ENCODE data around the gene AGBL1.
"Not testable (repeated sequence)": the region's sequence is repeated elsewhere in the genome, so short reads cannot be mapped to it uniquely, and the experiment has no call there.

The AGBL1 gene

DNA sequence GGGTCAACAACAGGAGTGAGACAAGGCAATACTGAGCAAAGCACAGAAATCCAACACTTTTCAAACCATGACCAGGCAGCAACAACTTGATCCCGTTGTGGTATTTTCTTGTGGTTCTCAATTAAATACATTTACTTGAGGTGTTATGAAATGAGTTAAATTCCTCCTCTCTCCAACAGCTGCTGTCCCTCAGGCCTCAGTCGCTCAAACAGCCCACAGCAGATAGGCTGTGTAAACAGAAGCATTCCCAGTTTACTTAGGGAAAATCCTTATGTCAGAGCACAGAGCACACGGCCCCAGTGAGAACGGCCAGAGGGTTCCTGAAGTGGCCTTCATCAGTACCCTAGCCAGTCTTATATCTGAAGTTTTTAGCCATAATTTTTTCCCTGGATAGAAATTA, 359.9 kb downstream of the AGBL1 start:
- Histone ChIP-seq H3K9ac (ENCODE audit: low read depth, low read length) (no peak overlapping the region), H3K4me1 (ENCODE audit: control insufficient read depth, insufficient read depth, low read length) (no peaks in the 10 kb centered on the region), H3K27me3 (ENCODE audit: control insufficient read depth, insufficient read depth, low read length) (no peaks in the 10 kb centered on the region)

DNA sequence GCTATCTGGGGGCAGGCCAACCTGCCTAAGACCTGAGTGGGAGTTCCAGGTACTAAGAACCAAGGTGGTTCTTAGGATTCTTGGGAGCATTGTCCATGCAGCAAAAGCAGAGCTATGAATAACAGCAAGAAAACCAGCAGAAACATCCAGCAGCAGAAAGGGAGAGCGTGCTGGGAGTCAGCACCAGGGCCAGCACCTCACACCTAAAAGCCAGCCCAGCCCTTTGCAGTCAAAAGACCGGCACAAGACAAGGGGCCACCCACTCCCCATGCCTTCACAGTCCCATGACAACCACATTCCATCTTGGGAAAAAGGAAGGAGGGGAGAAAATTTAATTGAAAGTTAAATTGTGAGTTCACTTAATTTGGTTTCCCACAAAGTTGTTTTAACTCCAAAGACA, 364.9 kb downstream of the AGBL1 start:
- Histone ChIP-seq H3K4me3 (ENCODE audit: low read depth, low read length) (no peak overlapping the region), H3K27me3 (ENCODE audit: control insufficient read depth, insufficient read depth, low read length) (no peaks in the 10 kb centered on the region), H3K4me1 (ENCODE audit: control insufficient read depth, insufficient read depth, low read length) (no peaks in the 10 kb centered on the region), H3K9ac (ENCODE audit: low read depth, low read length) (no peak overlapping the region), H3K9me3 (ENCODE audit: control insufficient read depth, insufficient read depth, low read length) (no peaks in the 10 kb centered on the region), H3K36me3 (ENCODE audit: control insufficient read depth, insufficient read depth, low read length) (no peaks in the 10 kb centered on the region)

More for the DNA sequence above, 359.9 kb downstream of the AGBL1 start:
- H3K9me3 ChIP-seq (ENCODE audit: control insufficient read depth, insufficient read depth, low read length) = no peaks in the 10 kb centered on the region
- no peak overlapping the region for H3K4me3 ChIP-seq (ENCODE audit: low read depth, low read length)
- H3K36me3 ChIP-seq (ENCODE audit: control insufficient read depth, insufficient read depth, low read length) = no peaks in the 10 kb centered on the region

DNA sequence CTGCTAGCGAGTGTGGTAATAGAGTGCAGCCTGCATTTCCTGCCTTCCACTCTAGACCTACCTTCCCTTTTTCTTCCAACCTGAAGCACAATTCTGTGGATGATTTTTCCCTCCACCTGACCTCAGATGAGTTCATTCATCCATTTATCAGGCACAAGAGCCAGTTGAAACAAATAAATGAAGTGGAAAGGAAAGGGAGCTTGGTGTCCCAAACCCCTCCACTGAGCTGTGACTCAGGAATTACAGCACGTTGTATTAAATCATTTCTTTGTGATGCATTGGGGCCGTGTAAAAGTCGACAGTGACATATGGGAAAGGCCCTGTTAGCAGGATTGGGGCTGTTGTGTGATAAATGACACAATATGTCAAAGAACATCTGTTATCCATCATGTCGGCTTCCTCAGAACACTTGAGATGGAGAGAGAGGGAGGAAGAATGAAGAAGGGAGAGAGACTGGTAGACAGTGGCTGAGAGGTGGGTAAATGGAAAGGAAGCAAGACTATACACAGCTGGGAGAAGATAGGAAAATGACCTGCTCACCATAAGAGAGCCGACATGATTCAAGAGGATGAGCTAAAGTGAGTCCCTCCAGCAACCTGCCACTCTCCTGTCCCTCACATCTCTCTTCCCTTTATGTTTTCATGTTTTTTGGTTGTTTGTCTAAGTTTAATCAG, 366.0 kb downstream of the AGBL1 start:
- H3K4me1 ChIP-seq (ENCODE audit: control insufficient read depth, insufficient read depth, low read length) = no peaks in the 10 kb centered on the region
- no peak overlapping the region for H3K4me3 ChIP-seq (ENCODE audit: low read depth, low read length)
- no peaks in the 10 kb centered on the region for H3K36me3 ChIP-seq (ENCODE audit: control insufficient read depth, insufficient read depth, low read length)
- no peak overlapping the region for H3K9ac ChIP-seq (ENCODE audit: low read depth, low read length)
- no peaks in the 10 kb centered on the region for H3K9me3 ChIP-seq (ENCODE audit: control insufficient read depth, insufficient read depth, low read length)
- no peaks in the 10 kb centered on the region for H3K27me3 ChIP-seq (ENCODE audit: control insufficient read depth, insufficient read depth, low read length)

DNA sequence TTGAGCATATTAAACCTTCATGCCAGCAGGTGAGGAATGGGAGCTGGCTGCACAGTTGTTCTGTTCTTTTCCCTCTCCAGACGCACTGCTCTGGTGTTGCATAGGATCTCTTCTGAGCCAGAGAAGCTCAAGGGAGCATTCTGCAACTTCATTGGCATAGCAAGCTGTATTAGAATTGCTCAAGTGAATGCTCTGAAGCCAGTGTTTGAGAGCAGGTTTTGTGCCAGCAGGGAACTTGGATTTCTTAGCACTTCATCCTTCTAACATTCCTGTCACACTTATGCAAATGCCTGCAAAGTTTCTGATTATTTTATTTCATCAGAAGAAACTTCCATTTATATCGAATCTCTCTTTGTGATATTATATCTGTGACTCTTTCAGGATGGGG, 366.6 kb downstream of the AGBL1 start:
- H3K36me3 ChIP-seq (ENCODE audit: control insufficient read depth, insufficient read depth, low read length) = no peaks in the 10 kb centered on the region
- H3K9me3 ChIP-seq (ENCODE audit: control insufficient read depth, insufficient read depth, low read length) = no peaks in the 10 kb centered on the region
- no peak overlapping the region for H3K9ac ChIP-seq (ENCODE audit: low read depth, low read length)
- H3K4me1 ChIP-seq (ENCODE audit: control insufficient read depth, insufficient read depth, low read length) = no peaks in the 10 kb centered on the region
- H3K4me3 ChIP-seq (ENCODE audit: low read depth, low read length) = no peak overlapping the region
- no peaks in the 10 kb centered on the region for H3K27me3 ChIP-seq (ENCODE audit: control insufficient read depth, insufficient read depth, low read length)

DNA sequence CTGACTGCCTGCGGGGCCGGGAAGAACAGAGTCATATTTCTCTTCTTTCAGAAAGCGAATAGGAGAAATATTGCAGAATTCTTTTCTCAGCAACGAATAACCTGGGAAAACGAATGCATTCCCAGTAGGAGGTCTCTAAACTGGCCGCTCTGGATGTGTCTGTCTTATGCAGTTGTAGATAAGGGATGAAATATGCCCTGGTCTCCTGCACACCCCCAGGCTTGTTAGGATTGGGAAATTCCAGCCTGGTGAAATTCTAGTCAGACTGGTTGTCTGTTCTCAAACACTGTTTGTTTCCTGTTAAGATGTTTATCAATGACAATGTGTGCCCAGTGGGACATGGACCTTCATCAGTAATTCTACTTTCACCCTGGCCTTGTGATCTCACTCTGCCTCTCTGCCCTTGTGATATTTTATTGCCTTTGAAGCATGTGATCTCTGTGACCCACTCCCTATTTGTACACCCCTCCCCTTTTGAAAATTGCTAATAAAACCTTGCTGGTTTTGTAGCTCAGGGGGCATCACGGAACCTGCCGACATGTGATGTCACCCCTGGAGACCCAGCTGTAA, 385.9 kb downstream of the AGBL1 start:
- not testable (repeated sequence) for H3K4me1 ChIP-seq (ENCODE audit: control insufficient read depth, insufficient read depth, low read length); H3K4me3 ChIP-seq (ENCODE audit: low read depth, low read length); H3K36me3 ChIP-seq (ENCODE audit: control insufficient read depth, insufficient read depth, low read length); H3K27me3 ChIP-seq (ENCODE audit: control insufficient read depth, insufficient read depth, low read length); H3K9ac ChIP-seq (ENCODE audit: low read depth, low read length); H3K9me3 ChIP-seq (ENCODE audit: control insufficient read depth, insufficient read depth, low read length)

DNA sequence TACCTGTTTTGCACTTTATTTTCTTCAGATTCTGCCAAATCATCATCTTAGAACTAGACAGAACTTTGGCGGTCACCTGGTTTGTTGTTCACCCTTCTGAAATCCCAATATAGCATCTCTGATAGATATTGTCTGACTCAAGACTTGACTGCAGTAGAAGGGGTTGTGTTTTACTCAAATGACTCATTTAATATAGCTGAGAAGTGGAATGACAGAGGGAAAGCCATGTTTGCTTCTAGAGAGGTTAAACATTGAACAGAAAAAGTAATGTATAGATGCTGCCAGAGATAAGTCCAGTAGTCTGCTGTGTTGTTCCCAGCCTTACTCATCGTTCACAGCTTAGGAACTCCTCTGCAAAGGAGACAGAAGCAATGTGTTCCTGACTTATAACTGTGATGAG, 402.0 kb downstream of the AGBL1 start:
- Histone ChIP-seq H3K36me3 (ENCODE audit: control insufficient read depth, insufficient read depth, low read length) (no peaks in the 10 kb centered on the region), H3K27me3 (ENCODE audit: control insufficient read depth, insufficient read depth, low read length) (no peaks in the 10 kb centered on the region), H3K9me3 (ENCODE audit: control insufficient read depth, insufficient read depth, low read length) (no peaks in the 10 kb centered on the region), H3K4me1 (ENCODE audit: control insufficient read depth, insufficient read depth, low read length) (no peaks in the 10 kb centered on the region), H3K9ac (ENCODE audit: low read depth, low read length) (no peak overlapping the region), H3K4me3 (ENCODE audit: low read depth, low read length) (no peak overlapping the region)

DNA sequence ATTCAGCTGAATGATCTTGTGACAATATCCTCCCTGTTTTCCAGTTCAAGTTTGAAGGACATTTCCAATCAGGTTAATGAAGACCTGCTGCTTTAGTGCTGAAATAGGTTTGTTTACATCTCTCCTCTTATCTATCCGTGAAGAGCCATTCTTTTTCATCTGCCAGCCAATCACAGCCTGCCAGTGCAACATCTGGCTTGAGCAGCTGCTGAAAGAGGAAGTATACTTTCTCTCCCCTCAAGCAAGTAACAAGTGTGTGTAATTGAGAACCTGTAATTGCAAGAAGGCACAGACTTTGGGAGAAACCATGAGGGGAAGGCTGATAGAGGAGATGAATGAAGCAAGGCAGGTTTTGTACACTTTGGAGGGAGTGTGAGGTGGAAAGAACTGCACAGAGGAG, 404.3 kb downstream of the AGBL1 start:
- Histone ChIP-seq H3K9ac (ENCODE audit: low read depth, low read length) (no peak overlapping the region), H3K4me3 (ENCODE audit: low read depth, low read length) (no peak overlapping the region), H3K27me3 (ENCODE audit: control insufficient read depth, insufficient read depth, low read length) (no peaks in the 10 kb centered on the region), H3K9me3 (ENCODE audit: control insufficient read depth, insufficient read depth, low read length) (no peaks in the 10 kb centered on the region), H3K36me3 (ENCODE audit: control insufficient read depth, insufficient read depth, low read length) (no peaks in the 10 kb centered on the region), H3K4me1 (ENCODE audit: control insufficient read depth, insufficient read depth, low read length) (no peaks in the 10 kb centered on the region)

DNA sequence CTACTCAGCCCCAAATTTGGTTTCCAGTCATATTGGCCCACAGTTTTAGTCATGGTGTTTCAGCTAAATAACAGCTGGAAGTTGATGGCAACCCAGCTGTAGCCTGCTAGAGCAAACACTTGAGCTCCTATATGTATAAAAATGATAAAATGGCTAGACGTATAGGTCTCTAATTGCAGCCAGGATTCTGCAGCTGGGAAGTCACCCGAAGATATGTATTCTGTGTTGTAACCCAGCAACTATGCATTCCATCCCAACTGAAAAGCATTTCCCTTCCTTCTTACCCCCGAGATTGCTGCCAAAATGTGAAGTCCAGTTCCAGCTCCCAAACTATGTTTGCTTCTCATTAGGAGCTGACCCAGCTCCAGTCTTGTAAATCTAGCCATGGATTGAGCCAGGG, 408.4 kb downstream of the AGBL1 start:
- Histone ChIP-seq H3K36me3 (ENCODE audit: control insufficient read depth, insufficient read depth, low read length) (no peaks in the 10 kb centered on the region), H3K9me3 (ENCODE audit: control insufficient read depth, insufficient read depth, low read length) (no peaks in the 10 kb centered on the region), H3K4me3 (ENCODE audit: low read depth, low read length) (no peak overlapping the region), H3K9ac (ENCODE audit: low read depth, low read length) (no peak overlapping the region), H3K27me3 (ENCODE audit: control insufficient read depth, insufficient read depth, low read length) (no peaks in the 10 kb centered on the region), H3K4me1 (ENCODE audit: control insufficient read depth, insufficient read depth, low read length) (no peaks in the 10 kb centered on the region)

DNA sequence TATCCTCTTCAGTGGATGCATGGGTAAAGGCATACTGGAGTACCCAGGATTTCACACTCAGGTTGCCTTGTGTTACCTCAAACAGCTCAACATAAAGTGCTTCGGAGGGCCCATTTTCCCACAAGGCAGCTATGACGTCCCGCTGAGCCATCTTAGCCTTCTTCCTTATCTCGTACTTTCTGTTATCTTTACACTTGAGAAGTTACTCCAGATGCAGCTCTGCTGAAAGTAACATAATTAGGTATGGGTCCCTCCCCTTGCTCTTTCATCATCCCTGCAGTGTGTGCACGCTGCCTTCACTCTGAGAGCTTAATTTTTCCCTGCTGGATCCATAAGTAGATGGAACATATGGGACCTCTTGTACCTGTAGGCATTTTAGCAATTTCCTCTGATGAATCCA, 410.3 kb downstream of the AGBL1 start:
- Histone ChIP-seq H3K4me3 (ENCODE audit: low read depth, low read length) (no peak overlapping the region), H3K36me3 (ENCODE audit: control insufficient read depth, insufficient read depth, low read length) (no peaks in the 10 kb centered on the region), H3K9ac (ENCODE audit: low read depth, low read length) (no peak overlapping the region), H3K4me1 (ENCODE audit: control insufficient read depth, insufficient read depth, low read length) (no peaks in the 10 kb centered on the region), H3K9me3 (ENCODE audit: control insufficient read depth, insufficient read depth, low read length) (no peaks in the 10 kb centered on the region), H3K27me3 (ENCODE audit: control insufficient read depth, insufficient read depth, low read length) (no peaks in the 10 kb centered on the region)

DNA sequence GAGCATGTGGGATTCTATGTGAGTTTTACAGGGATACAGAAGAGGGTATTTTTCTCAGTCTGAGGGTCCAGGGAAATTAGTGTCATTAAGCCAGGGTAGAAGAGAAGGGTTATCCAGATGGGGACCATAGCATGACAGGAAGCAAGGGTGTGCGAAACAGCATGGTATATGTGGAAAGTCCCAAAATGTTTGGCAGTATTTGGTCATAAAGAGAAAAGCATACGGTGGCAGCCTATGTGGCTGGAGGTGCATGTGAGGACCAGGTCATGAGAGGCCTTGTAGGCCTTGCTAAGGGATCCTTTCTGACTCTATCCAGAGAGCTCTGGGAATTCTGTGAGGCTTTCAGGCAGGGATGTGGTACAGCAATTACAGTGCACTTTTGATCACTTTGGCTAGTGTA, 411.4 kb downstream of the AGBL1 start:
- no peaks in the 10 kb centered on the region for H3K9me3 ChIP-seq (ENCODE audit: control insufficient read depth, insufficient read depth, low read length)

DNA sequence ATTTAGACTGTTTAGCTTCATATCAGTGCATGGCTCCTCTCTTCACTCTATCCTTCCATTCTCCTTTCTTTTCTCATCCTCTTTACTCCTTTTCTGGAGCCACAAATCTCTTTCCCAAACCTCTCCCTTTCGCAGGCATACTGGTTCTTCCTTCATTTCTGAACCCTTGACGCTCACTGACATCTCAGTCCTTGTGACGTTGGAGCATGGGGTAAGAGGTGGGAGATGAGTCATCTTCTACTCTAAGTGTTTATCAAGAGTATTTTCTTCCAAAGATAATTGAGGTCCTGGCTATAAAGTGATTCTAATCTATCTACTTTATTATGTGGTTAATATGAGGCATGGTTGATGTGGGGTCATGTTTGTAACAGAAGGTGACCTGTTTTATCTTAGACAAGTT, 414.2 kb downstream of the AGBL1 start:
- Histone ChIP-seq H3K27me3 (ENCODE audit: control insufficient read depth, insufficient read depth, low read length) (no peaks in the 10 kb centered on the region), H3K36me3 (ENCODE audit: control insufficient read depth, insufficient read depth, low read length) (no peaks in the 10 kb centered on the region), H3K9ac (ENCODE audit: low read depth, low read length) (no peak overlapping the region), H3K9me3 (ENCODE audit: control insufficient read depth, insufficient read depth, low read length) (no peaks in the 10 kb centered on the region), H3K4me3 (ENCODE audit: low read depth, low read length) (no peak overlapping the region), H3K4me1 (ENCODE audit: control insufficient read depth, insufficient read depth, low read length) (no peaks in the 10 kb centered on the region)

More for the DNA sequence above, 411.4 kb downstream of the AGBL1 start:
- H3K4me3 ChIP-seq (ENCODE audit: low read depth, low read length) = no peak overlapping the region
- H3K4me1 ChIP-seq (ENCODE audit: control insufficient read depth, insufficient read depth, low read length) = no peaks in the 10 kb centered on the region
- no peaks in the 10 kb centered on the region for H3K27me3 ChIP-seq (ENCODE audit: control insufficient read depth, insufficient read depth, low read length)
- H3K9ac ChIP-seq (ENCODE audit: low read depth, low read length) = no peak overlapping the region
- H3K36me3 ChIP-seq (ENCODE audit: control insufficient read depth, insufficient read depth, low read length) = no peaks in the 10 kb centered on the region

DNA sequence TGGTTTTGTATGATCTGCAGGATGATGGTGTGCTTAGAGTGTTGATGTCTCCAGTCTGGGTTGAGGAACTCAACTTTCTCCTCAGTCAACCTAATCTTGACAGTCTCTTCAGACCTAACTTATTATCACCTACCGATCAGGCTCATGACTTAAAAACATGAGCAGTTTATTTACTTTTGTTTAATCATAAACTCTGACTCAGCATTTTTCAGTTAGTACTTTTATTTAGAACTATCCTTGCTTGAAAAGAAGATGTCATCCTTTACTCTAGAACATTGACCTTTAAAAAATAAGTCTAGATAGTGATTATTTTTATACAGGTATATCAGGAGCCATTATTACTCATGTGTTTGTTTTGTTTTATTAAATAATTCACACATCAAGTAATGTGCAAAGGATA, 414.8 kb downstream of the AGBL1 start:
- Histone ChIP-seq H3K4me1 (ENCODE audit: control insufficient read depth, insufficient read depth, low read length) (no peaks in the 10 kb centered on the region), H3K36me3 (ENCODE audit: control insufficient read depth, insufficient read depth, low read length) (no peaks in the 10 kb centered on the region), H3K9me3 (ENCODE audit: control insufficient read depth, insufficient read depth, low read length) (no peaks in the 10 kb centered on the region), H3K9ac (ENCODE audit: low read depth, low read length) (no peak overlapping the region), H3K4me3 (ENCODE audit: low read depth, low read length) (no peak overlapping the region), H3K27me3 (ENCODE audit: control insufficient read depth, insufficient read depth, low read length) (no peaks in the 10 kb centered on the region)
